OCI-LY3 (cell line): ENCODE measurements around the gene CD209.

Experiments used
- H2AFZ ChIP-seq: fragments of 200-600, 300-600 bp; shearing (Covaris generic); 2 replicates; pipeline ENCODE4 v1.6.0; 2014; ENCODE audit warnings: antibody characterized with exemption, low read depth, low read length
- H3K27ac ChIP-seq: fragments of 200-600, 300-600 bp; sonication (generic); 2 replicates; pipeline ENCODE4 v1.5.1; 2014; ENCODE audit warnings: mild to moderate bottlenecking, low read length, moderate library complexity, mixed read lengths
- H3K27me3 ChIP-seq: fragments of 200-600, 300-600 bp; sonication (generic); 2 replicates; pipeline ENCODE4 v1.6.1; 2014; ENCODE audit warnings: low read depth, low read length, mixed read lengths
- H3K36me3 ChIP-seq: fragments of 200-600, 300-600 bp; sonication (generic); replicated peaks from 2 replicates; pipeline ENCODE3; 2014; ENCODE audit warnings: low read depth, low read length, mixed read lengths
- H3K4me1 ChIP-seq: fragments of 300-600, 200-600 bp; sonication (generic); 2 replicates; pipeline ENCODE4 v1.6.1; 2014; ENCODE audit warnings: low read length, mixed read lengths
- H3K4me2 ChIP-seq: fragments of 200-600, 300-600 bp; sonication (generic); 2 replicates; pipeline ENCODE4 v1.6.1; 2014; ENCODE audit warnings: low read length, mixed read lengths
- H3K4me3 ChIP-seq: fragments of 300-600, 200-600 bp; sonication (generic); 2 replicates; pipeline ENCODE4 v1.5.1; 2014; ENCODE audit warnings: antibody characterized with exemption, mild to moderate bottlenecking, low read length, moderate library complexity
- H3K79me2 ChIP-seq: fragments of 300-600, 200-600 bp; shearing (Covaris generic); 2 replicates; pipeline ENCODE4 v1.6.1; 2014; ENCODE audit warnings: mild to moderate bottlenecking, low read length, mixed read lengths
- H3K9ac ChIP-seq: fragments of 300-600, 200-600 bp; shearing (Covaris generic); 2 replicates; pipeline ENCODE4 v1.6.0; 2014; ENCODE audit warnings: mild to moderate bottlenecking, low read length, moderate library complexity
- H3K9me3 ChIP-seq: fragments of 200-600, 300-600 bp; shearing (Covaris generic); 2 replicates; pipeline ENCODE4 v1.6.1; 2014; ENCODE audit warnings: low read length, mixed read lengths; ENCODE audit not compliant: insufficient read depth
- H4K20me1 ChIP-seq: fragments of 200-600, 300-600 bp; sonication (generic); 2 replicates; pipeline ENCODE4 v1.6.1; 2016; ENCODE audit warnings: low read length, mixed read lengths; ENCODE audit not compliant: insufficient read depth
- CTCF ChIP-seq: fragments of 200-600, 300-600 bp; sonication (generic); IDR thresholded peaks from 2 replicates; pipeline ENCODE4 v1.5.1; 2014; ENCODE audit warnings: antibody characterized with exemption, low read length, low read depth
- EZH2phosphoT487 ChIP-seq: fragments of 200-600 bp; shearing (Covaris generic); IDR thresholded peaks from 2 replicates; pipeline ENCODE4 v1.6.1; 2018; ENCODE audit warnings: antibody characterized with exemption, mixed run types, low read depth

Gene CD209

GRCh38 chr19:7733376-7733775, 14.0 kb downstream of the CD209 start:
- Histone ChIP-seq H2AFZ (no peak overlapping the region), H3K9me3 (no peaks in the 10 kb centered on the region), H3K4me2 (no peak overlapping the region), H3K27me3 (peaks cover 52% of the 10 kb centered on the region), H3K27ac (no peak overlapping the region), H3K79me2 (no peaks in the 10 kb centered on the region), H3K4me3 (no peak overlapping the region), H3K36me3 (no peaks in the 10 kb centered on the region), H3K4me1 (no peaks in the 10 kb centered on the region), H3K9ac (no peak overlapping the region), H4K20me1 (no peaks in the 10 kb centered on the region)
- TF ChIP-seq EZH2phosphoT487, result no peak
- no peak for TF ChIP-seq CTCF

- H3K79me2 ChIP-seq, result no peaks in the 10 kb centered on the region
- no peak within 1 kb of the TSS for H2AFZ ChIP-seq
- H3K9me3 ChIP-seq, result no peaks in the 10 kb centered on the region
- H3K36me3 ChIP-seq, result no peaks in the 10 kb centered on the region
- H3K4me2 ChIP-seq, result no peak within 1 kb of the TSS
- H3K4me3 ChIP-seq, result no peak within 1 kb of the TSS
- no peak within 1 kb of the TSS for H3K9ac ChIP-seq
- peaks cover 56% of the 10 kb centered on the region for H3K27me3 ChIP-seq
- H3K27ac ChIP-seq, result no peak within 1 kb of the TSS
- no peaks in the 10 kb centered on the region for H4K20me1 ChIP-seq
- TF ChIP-seq CTCF (no peak), EZH2phosphoT487 (no peak)
- H3K4me1 ChIP-seq, result no peaks in the 10 kb centered on the region
Measured at GRCh38 chr19:7732045-7732444, 15.3 kb downstream of the CD209 start, which contains the start of gene CLEC4G. CLEC4G (minus strand) TSS chr19:7732110; CDS start chr19:7732102, 8 bp downstream.

GRCh38 chr19:7731615-7732014, 15.7 kb downstream of the CD209 start:
- Histone ChIP-seq H3K36me3 (no peaks in the 10 kb centered on the region), H3K9ac (no peak overlapping the region), H3K79me2 (no peaks in the 10 kb centered on the region), H3K4me1 (no peaks in the 10 kb centered on the region), H3K4me2 (no peak overlapping the region), H4K20me1 (no peaks in the 10 kb centered on the region), H2AFZ (no peak overlapping the region), H3K9me3 (no peaks in the 10 kb centered on the region), H3K27me3 (peaks cover 58% of the 10 kb centered on the region), H3K4me3 (no peak overlapping the region), H3K27ac (no peak overlapping the region)
- TF ChIP-seq CTCF (no peak), EZH2phosphoT487 (no peak)

- Histone ChIP-seq H3K4me3 (no peak overlapping the region), H3K9me3 (no peaks in the 10 kb centered on the region), H3K36me3 (no peaks in the 10 kb centered on the region), H3K9ac (no peak overlapping the region), H3K4me2 (no peak overlapping the region), H3K79me2 (no peaks in the 10 kb centered on the region), H3K4me1 (no peaks in the 10 kb centered on the region), H4K20me1 (no peaks in the 10 kb centered on the region), H3K27ac (no peak overlapping the region), H3K27me3 (peaks cover 61% of the 10 kb centered on the region), H2AFZ (no peak overlapping the region)
- no peak for TF ChIP-seq CTCF
- TF ChIP-seq EZH2phosphoT487, result no peak
Measured at GRCh38 chr19:7731218-7731595, 16.1 kb downstream of the CD209 start.
